ENCODE results near the gene LRRC31. TPM values are rescaled to one million over a fixed set of nuclear protein-coding genes. Genes with fewer than 3 reads are reported as not detected.

The LRRC31 gene
- total RNA-seq, 2 donors from 2014 or later: not detected

DNA sequence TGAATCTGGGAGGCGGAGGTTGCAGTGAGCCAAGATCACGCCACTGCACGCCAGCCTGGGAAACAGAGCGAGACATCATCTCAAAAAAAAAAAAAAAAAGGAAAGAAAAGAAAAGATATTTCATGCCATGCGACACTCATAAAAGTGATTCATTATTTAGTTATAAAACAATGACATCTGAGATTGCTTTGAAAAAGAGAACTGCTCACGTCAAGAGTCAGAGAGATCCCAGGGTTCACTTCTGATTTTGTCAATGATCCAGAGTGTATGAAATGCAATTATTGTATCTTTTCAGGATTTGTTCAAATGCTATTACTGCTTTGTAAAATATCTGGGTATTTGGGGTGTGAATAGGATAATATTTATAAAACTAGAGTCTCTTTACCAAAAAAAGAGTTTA, 35.7 kb upstream of the LRRC31 start:
- Histone ChIP-seq H3K9me3 (peaks cover 0 to 14% of the 10 kb centered on the region in 2 donors), H3K36me3 (no peaks in the 10 kb centered on the region), H3K4me3 (no peak overlapping the region), H3K27ac (no peak overlapping the region), H3K4me1 (peaks cover 0 to 7% of the 10 kb centered on the region in 2 donors), H3K27me3 (no peaks in the 10 kb centered on the region)
- no peak for DNase-seq (ENCODE audit: low spot score)
- TF ChIP-seq, protein P1, sequence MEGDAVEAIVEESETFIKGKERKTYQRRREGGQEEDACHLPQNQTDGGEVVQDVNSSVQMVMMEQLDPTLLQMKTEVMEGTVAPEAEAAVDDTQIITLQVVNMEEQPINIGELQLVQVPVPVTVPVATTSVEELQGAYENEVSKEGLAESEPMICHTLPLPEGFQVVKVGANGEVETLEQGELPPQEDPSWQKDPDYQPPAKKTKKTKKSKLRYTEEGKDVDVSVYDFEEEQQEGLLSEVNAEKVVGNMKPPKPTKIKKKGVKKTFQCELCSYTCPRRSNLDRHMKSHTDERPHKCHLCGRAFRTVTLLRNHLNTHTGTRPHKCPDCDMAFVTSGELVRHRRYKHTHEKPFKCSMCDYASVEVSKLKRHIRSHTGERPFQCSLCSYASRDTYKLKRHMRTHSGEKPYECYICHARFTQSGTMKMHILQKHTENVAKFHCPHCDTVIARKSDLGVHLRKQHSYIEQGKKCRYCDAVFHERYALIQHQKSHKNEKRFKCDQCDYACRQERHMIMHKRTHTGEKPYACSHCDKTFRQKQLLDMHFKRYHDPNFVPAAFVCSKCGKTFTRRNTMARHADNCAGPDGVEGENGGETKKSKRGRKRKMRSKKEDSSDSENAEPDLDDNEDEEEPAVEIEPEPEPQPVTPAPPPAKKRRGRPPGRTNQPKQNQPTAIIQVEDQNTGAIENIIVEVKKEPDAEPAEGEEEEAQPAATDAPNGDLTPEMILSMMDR (IDR thresholded peaks at IDR 0.05): no peak

DNA sequence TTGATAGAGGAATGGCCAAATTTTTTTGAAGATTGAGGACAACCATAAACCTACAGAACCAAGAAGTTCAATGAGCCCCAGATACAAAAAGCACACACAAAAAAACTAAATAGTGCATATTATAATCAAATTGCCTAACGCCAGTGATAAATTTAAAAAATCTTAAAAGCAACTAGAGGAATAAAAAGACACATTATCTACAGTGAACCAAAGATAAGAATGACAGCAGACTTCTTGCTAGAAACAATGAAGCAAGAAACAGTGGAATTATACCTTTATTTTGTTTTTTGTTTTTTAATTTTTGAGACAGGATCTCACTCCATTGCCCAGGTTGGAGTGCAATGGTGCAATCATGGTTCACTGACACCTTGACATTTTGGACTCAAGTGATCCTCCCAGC, 31.7 kb upstream of the LRRC31 start:
- Histone ChIP-seq H3K27ac (no peak overlapping the region), H3K4me3 (no peak overlapping the region), H3K27me3 (no peaks in the 10 kb centered on the region), H3K9me3 (peaks cover 0 to 14% of the 10 kb centered on the region in 2 donors), H3K36me3 (no peaks in the 10 kb centered on the region), H3K4me1 (peaks cover 0 to 7% of the 10 kb centered on the region in 2 donors)
- DNase-seq (ENCODE audit: low spot score): no peak
- TF ChIP-seq, protein P1 (IDR thresholded peaks at IDR 0.05): no peak

DNA sequence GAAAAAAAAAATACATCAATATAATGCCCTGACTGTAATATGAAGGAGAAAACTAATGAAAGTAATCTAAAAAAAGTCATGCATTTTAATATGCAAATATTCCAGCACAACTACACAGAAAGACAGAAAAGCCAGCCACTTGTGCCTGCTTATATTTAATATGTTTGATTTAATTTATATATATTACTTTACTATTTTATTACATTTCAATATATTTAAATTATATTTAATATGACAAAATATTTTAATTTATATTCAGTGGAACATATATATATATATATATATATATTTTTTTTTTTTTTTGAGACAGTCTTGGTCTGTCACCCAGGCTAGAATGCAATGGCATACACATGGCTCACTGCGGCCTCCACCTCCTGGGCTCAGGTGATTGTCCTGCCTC, 27.5 kb upstream of the LRRC31 start:
- H3K9me3 ChIP-seq: peaks cover 0 to 14% of the 10 kb centered on the region in 2 donors
- TF ChIP-seq, protein P1 (IDR thresholded peaks at IDR 0.05): no peak

DNA sequence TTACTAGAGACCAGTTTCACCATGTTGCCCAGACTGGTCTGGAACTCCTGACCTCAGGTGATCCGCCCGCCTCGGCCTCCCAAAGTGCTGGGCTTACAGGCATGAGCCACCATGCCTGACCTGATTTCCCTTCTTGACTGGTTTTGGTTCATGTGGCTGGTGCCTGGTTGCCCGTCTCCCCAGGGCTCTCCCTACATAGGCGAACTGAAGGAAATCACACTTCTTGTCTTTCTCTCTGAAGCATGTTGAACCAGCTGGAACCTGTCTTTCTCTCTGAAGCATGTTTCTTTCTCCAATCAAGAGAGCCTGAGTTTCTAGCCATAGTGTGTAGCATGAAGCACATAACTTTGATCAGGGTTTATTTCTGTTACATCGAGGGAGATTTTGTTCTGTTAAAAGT, 25.3 kb upstream of the LRRC31 start:
- H3K4me1 ChIP-seq: no peaks in the 10 kb centered on the region
- H3K36me3 ChIP-seq: no peaks in the 10 kb centered on the region
- TF ChIP-seq, protein P1 (IDR thresholded peaks at IDR 0.05): no peak
- no peak overlapping the region for H3K4me3 ChIP-seq
- H3K27ac ChIP-seq: no peak overlapping the region
- H3K9me3 ChIP-seq: no peaks in the 10 kb centered on the region
- no peak for DNase-seq (ENCODE audit: low spot score)
- H3K27me3 ChIP-seq: no peaks in the 10 kb centered on the region

More for the DNA sequence above, 27.5 kb upstream of the LRRC31 start:
- no peaks in the 10 kb centered on the region for H3K36me3 ChIP-seq
- no peak for DNase-seq (ENCODE audit: low spot score)
- H3K4me1 ChIP-seq: no peaks in the 10 kb centered on the region
- no peak overlapping the region for H3K4me3 ChIP-seq
- H3K27me3 ChIP-seq: no peaks in the 10 kb centered on the region
- no peak overlapping the region for H3K27ac ChIP-seq

DNA sequence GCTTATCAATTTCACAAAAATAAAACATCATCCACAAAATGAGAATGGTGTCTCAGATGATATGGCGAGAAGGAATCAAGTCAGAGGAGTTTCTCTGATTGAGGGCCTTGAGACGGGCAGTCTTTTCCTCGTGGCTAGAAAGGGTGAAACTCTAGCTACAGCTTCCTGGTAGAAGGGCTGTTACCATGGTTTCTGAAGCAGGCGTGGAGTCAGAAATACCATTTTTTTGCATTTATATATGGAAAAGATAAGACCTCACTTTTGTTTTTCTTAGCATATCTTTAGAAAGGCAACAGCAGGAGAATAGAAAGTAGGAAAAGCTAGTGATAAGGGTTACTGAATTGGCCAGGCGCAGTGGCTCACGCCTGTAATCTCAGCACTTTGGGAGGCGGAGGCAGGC, 24.4 kb upstream of the LRRC31 start:
- Histone ChIP-seq H3K36me3 (no peaks in the 10 kb centered on the region), H3K4me3 (no peak overlapping the region), H3K27me3 (no peaks in the 10 kb centered on the region), H3K9me3 (no peaks in the 10 kb centered on the region), H3K4me1 (no peaks in the 10 kb centered on the region), H3K27ac (no peak overlapping the region)
- DNase-seq (ENCODE audit: low spot score): no peak
- TF ChIP-seq, protein P1 (IDR thresholded peaks at IDR 0.05): no peak

DNA sequence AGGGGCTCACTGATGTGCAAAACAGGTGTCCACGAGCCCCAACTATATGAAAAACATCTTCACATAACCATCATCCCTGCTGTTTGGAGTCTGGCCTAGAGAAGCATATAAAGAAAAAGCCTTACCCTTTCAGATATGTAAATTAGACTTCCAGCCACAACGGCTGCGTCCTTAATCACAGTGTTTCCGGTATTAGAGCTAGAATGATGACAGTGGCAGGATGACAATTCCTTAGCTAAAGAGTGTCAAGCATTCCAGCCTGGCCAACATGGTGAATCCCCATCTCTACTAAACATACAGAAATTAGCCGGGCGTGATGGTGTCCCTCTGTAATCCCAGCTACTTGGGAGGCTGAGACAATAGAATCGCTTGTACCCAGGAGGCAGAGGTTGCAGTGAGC, 22.2 kb upstream of the LRRC31 start:
- H3K4me1 ChIP-seq: peaks cover 0 to under 1% of the 10 kb centered on the region in 2 donors
- no peak for DNase-seq (ENCODE audit: low spot score)
- H3K4me3 ChIP-seq: no peak overlapping the region
- H3K9me3 ChIP-seq: no peaks in the 10 kb centered on the region
- TF ChIP-seq, protein P1 (IDR thresholded peaks at IDR 0.05): no peak
- no peaks in the 10 kb centered on the region for H3K27me3 ChIP-seq
- H3K36me3 ChIP-seq: no peaks in the 10 kb centered on the region
- H3K27ac ChIP-seq: no peak overlapping the region

Data from right atrium auricular region (tissue), 2 donors.